HG03469 (cell line): Measurements from ENCODE around the gene LRWD1.
A peak's percentile ranks its signal among the peaks of the same experiment; 100 is the strongest.

Experiments
- ATAC-seq: cut with Tn5 transposase; IDR thresholded peaks from one replicate; pipeline ENCODE4 v1.9.1; 2021; ENCODE audit warnings: mild to moderate bottlenecking, moderate library complexity, moderate number of reproducible peaks; ENCODE audit not compliant: unreplicated experiment

The LRWD1 gene

DNA sequence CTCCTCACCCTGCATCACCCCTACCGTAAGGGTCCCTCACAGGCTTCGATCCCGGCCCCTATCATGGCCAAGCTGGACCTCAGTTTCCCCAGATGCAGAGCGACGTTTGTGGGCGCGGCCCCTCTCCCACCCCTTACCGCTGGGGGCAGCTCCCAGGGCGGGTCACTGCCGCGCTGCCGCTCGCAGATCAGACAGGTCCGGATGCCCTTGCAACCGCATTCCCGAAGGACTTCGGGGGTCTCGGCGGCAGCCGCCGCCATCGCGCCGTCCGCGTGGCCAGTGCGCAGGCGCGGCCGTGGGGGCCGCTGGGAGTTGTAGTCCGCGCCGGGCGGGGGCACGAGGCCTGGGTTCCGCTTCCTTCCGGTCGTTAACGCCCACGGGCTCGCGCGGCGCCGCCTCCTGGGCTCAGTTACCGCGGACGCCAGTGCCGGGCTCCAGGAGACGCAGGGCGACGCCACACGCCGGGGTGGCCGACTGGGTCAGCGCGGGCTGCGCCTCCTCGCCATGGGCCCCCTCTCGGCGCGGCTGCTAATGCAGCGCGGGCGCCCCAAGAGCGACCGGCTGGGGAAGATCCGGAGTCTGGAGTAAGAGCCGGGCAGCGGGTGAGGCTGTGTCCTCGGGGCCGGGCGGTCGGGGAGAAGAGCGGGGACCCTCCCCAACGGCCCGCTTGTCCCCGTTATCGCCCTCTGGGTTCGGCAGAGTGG, at the start of gene LRWD1, which contains the start of gene ALKBH4:
Gene LRWD1 (plus strand): TSS at position 408 of the 704 bp plus-strand sequence. CDS start 97 bp downstream, at position 505.
Gene ALKBH4 (minus strand): TSS at position 287 of the 704 bp plus-strand sequence. CDS start 27 bp downstream, at position 260.
- peak; percentile 69 for ATAC-seq

GRCh38 chr7:102415685-102416225, 49.0 kb upstream of the LRWD1 start:
- no peak for ATAC-seq

- ATAC-seq, result no peak
Measured at GRCh38 chr7:102416406-102416805, 48.4 kb upstream of the LRWD1 start.

- ATAC-seq, result no peak
Measured at GRCh38 chr7:102417105-102417504, 47.7 kb upstream of the LRWD1 start.

GRCh38 chr7:102418592-102418991, 46.2 kb upstream of the LRWD1 start:
- ATAC-seq, result no peak

DNA sequence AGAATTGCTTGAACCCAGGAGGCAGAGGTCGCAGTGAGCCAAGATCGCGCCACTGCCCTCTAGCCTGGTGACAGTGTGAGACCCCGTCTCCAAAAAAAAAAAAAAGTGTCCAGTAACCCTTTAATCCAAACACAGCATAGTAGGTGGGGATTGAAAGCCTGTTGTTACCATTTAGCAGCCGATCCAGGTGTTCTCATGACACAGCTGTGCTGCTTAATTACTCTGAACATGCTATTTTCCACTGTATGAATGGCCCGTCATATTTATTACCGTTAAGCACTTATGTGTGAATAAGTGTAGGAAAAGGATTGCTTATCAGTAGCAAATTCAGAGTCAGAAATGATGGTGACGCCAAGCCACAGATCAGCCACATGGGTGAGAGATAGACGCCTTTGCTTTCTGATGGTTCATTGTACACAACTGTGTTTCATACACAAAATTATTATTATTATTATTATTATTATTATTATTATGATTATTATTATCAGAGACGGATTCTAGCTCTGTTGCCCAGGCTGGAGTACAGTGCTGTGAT, 43.0 kb upstream of the LRWD1 start:
- no peak for ATAC-seq

GRCh38 chr7:102424129-102424551, 40.6 kb upstream of the LRWD1 start:
- no peak for ATAC-seq

DNA sequence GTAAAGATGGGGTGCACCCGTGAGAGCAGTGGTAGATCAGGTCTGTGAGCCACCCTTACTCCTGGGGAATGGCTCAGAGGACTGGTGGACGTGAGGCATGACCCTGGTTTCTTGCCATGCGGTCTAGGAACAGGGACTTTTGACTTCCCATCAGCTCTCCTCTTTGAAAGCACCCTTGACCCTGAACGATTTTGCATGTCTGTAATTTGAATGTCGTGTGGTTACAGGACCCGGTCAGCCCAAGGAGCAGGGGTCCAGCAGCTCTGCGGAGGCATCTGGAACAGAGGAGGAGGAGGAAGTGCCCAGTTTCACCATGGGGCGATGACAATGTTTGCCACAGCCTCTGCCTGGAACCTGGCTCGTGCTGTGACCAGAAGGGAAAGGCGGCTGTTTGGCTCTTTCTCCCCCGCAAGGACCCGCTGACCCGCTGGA, 40.0 kb upstream of the LRWD1 start:
- ATAC-seq, result peak; percentile 26

DNA sequence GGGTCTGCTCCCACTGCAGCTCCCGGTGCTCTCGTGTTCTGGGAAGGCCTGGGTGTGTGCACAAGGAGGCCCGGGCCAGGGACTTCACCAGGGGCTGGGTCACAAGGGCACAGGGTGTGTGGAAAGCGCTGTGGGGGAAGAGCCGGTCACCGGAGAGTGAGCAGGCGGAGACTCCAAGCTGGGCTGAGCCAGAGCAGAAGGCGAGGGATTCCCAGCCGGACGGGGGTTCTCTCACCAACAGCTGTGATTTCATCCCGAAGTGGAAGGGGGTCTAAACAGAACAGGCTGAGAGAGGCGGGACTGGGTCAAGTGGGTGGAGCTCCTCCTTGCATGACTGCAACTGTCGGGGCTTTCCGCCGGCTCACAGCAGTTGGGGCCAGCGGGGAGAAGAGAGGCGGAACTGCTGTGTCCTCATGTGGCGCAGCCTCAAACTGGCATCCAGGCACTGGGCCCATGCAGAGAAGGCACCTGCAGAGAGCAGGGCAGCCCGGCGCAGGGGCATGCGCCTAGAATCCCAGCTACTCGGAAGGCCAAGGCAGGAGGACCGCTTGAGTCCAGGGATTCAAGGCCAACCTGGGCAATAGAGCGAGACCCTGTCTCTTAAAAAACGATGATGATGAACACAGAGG, 39.0 kb upstream of the LRWD1 start:
- ATAC-seq, result peak; percentile 40

GRCh38 chr7:102426268-102427018, 38.3 kb upstream of the LRWD1 start:
- peak; percentile 24 for ATAC-seq

DNA sequence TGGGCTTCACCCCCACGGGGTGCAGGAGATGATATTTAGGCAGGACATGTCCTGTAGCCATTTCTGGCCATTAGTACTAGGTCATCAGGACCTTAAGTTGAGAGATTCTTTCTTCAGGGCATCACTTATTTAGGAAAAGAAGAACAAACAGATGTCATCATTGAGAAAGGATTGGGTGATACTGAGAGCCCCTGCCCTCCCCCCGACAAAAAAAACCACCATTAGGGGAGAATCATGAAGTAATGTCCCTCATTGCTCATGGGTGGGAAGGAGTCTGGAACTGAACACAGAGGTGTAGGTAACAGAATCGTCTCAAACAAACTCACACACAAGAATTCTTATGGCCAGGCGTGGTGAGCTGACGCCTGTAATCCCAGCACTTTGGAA, 37.8 kb upstream of the LRWD1 start:
- ATAC-seq, result no peak

GRCh38 chr7:102429141-102429899, 35.5 kb upstream of the LRWD1 start:
- ATAC-seq, result no peak

GRCh38 chr7:102431617-102432298, 33.0 kb upstream of the LRWD1 start:
- no peak for ATAC-seq

DNA sequence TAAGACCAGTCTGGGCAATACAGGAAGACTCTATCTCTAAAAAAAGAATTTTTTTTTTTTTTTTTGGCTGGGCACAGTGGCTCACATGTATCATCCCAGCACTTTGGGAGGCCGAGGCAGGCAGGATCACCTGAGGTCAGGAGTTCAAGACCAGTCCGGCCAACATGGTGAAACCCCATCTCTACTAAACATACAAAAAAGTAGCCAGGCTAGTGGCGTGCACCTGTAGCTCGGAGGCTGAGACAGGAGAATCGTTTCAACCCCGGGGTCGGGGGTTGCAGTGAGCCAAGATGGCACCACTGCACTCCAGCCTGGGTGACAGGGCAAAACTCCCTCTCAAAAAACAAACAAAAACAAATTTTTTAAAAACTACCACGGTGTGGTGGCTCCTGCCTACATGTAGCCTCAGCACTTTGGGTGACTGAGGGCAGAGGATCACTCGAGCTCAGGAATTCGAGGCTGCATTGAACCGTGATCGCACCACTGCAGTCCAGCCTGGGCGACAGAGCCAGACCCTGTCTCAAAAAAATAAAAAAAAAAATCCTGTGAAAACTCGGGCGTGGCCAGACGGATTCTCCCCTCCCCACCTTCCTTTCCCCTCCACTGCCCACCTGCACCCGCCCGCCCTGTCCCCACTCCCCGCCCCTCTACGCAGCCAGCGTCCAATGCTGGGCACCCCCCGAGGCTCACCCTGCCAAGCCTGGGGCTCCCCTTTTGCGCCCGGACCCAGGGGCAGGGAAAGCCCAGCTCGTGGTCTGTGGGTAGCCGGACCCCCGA, 32.2 kb upstream of the LRWD1 start:
- no peak for ATAC-seq

GRCh38 chr7:102433219-102434038, 31.4 kb upstream of the LRWD1 start, which contains the start of gene ORAI2:
Gene ORAI2 (plus strand): TSS chr7:102433575. CDS start chr7:102438957, 5,382 bp downstream.
- ATAC-seq, result no peak

DNA sequence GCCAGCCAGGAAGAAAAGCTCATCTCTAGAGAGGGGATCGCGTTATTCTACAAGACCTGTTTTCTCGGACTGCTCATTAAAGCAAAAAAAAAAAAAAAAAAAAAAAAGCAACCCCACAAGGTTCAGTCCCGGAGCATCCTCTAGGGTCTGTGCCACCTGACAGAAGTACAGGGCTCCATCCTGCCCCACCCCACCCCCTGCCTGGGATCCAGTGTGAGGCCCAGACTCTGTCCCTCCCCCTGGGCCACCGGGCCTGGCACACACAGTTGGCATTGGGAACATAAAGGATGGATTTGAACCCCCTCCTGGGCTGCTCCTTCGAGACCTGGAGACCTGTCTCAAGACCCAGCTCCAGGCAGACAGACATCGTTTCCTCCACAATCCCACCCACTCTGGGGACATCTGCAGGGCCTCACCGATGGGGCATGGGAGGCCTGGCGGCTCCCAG, 30.7 kb upstream of the LRWD1 start:
- ATAC-seq, result no peak

DNA sequence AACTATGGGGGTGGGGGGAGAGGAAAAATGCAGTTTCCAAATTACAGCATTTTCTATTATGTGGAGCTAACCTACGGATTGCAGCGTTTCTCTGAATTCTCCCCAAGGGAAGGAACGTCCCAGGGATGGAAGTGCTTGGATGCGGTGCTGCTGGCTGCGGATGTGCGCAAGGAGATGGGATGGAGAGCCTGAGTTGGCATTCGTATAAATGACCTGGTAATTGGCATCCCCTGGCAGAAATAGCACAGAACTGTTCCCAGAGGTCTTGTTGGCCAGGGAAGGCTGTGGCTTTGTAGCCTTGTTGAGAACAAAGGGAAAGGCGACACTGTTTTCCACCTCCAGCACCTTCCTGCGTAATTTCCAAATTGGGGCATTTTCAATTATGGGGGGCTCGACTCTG, 28.7 kb upstream of the LRWD1 start:
- ATAC-seq, result no peak
